22Rv1 (cell line): ENCODE results near the gene AGPAT4.

Experiments used
- CTCF ChIP-seq: fragments of 450-650 bp; IDR thresholded peaks from 2 replicates; pipeline ENCODE4 v1.5.1; 2017; ENCODE audit warnings: mild to moderate bottlenecking
- ZFX ChIP-seq: fragments of 450-650 bp; IDR thresholded peaks from 2 replicates; pipeline ENCODE4 v1.6.1; 2017; ENCODE audit warnings: antibody characterized with exemption, borderline replicate concordance

DNA sequence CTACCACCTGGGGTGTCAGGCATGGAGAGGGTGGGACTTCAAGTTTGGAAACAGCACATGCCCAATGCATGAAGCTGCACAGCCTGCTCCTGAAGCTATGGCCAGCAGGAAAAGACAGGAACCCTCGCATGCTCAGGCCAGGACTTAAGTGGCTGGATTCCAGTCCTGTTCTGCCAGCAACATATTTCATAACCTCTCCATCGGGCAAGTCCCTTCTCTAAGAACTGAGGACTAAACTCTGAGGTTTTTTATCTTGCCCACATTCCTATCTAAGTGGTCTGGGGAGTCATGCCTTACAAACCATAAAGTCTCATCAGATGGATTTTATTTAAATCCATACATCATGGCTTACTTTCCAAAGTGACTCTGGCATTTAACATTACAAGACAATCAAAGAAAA is 27.5 kb upstream of the AGPAT4 start:
- TF ChIP-seq CTCF (no peak), ZFX (no peak)
